Upper lobe of left lung (tissue), 6 donors: ENCODE results near the gene VPS11. TPM values are rescaled to one million over a fixed set of nuclear protein-coding genes. Genes with fewer than 3 reads are reported as not detected.
A peak's percentile ranks its signal among the peaks of the same experiment; 100 is the strongest.

ENCODE experiments used
- ATAC-seq, 2 donors: fragments of 200-7000 bp; cut with Tn5 transposase; one replicate each; pipeline ENCODE4 v1.9.1; 2022; ENCODE audit warnings: mild to moderate bottlenecking in 2 of 2, moderate library complexity in 2 of 2; ENCODE audit not compliant: low FRiP score in 2 of 2
- DNase-seq, 2 donors: peaks; one replicate each; pipeline ENCODE4 v3.0.0-alpha.2; 2019 to 2020
- H3K27ac ChIP-seq, 4 donors: fragments of 200-600 bp; sonication (generic); one replicate each; pipeline ENCODE4 v1.5.1; 2016 to 2019
- H3K27me3 ChIP-seq, 4 donors: fragments of 200-600 bp; sonication (generic); one replicate each; pipeline ENCODE4 v1.5.1; 2017 to 2019
- H3K36me3 ChIP-seq, 4 donors: fragments of 200-600 bp; sonication (generic); one replicate each; pipeline ENCODE4 v1.5.1; 2016 to 2019
- H3K4me1 ChIP-seq, 4 donors: fragments of 200-600 bp; sonication (generic); one replicate each; pipeline ENCODE4 v1.5.1; 2018 to 2019
- H3K4me3 ChIP-seq, 4 donors: fragments of 200-600 bp; sonication (generic); one replicate each; pipeline ENCODE4 v1.5.1; 2017 to 2019; ENCODE audit warnings: mild to moderate bottlenecking in 2 of 4, moderate library complexity in 1 of 4
- H3K9me3 ChIP-seq, 4 donors: fragments of 200-600 bp; sonication (generic); one replicate each; pipeline ENCODE4 v1.5.1; 2018 to 2019
- EP300 ChIP-seq, 4 donors: sonication (generic); formaldehyde crosslinking; IDR thresholded peaks; one replicate each; pipeline ENCODE4 v1.5.1; 2017; ENCODE audit warnings: antibody characterized with exemption in 4 of 4, control low read depth in 2 of 4
- POLR2A ChIP-seq, 4 donors: fragments of 450-650 bp; IDR thresholded peaks; one replicate each; pipeline ENCODE4 v1.5.1; 2016 to 2017; ENCODE audit warnings: antibody characterized with exemption in 4 of 4, mild to moderate bottlenecking in 2 of 4
- POLR2AphosphoS5 ChIP-seq, 2 donors: sonication (generic); formaldehyde crosslinking; IDR thresholded peaks; one replicate each; pipeline ENCODE4 v1.5.1; 2017; ENCODE audit warnings: antibody characterized with exemption in 2 of 2
- WGBS, 2 donors: methylation state at CpG; one replicate each; pipeline ENCODE4 v1.1.5; 2017 to 2018; 5-methylcytosine and 5-hydroxymethylcytosine counted together
- total RNA-seq, 6 donors: library from RNA; depleted of rRNA in 4 of 6; stranded (reverse); fragments of >200 nt in 4 of 6; gene quantifications; one replicate each; pipeline versions ENCODE4 v1.1.0 to v1.2.1, GENCODE V29; 2016 to 2021
- TF ChIP-seq, protein P1 (sequence below), 6 experiments: fragments of 450-650 bp in 4 of 6; fragments of 200-600 bp in 2 of 6; sonication (generic) in 2 of 6; IDR thresholded peaks; one replicate each; pipeline ENCODE4 v1.5.1; 2016 to 2019; ENCODE audit warnings: antibody characterized with exemption in 6 of 6
- donor health status: DM: no; HTN: no; CAD: no; lungs with moderate emphysema.
- donor health status: DM: no; HTN: yes; CAD: no; lungs with severe emphysema.

VPS11 gene
- 10 to 100 TPM; 24.9 to 88.0 (median 40.4) TPM for total RNA-seq

- peak within 1 kb of the TSS; percentile 74 to 93 (median 83) for H3K4me3 ChIP-seq
- H3K27ac ChIP-seq: peak within 1 kb of the TSS; percentile 81 to 92 (median 88)
- peaks cover 15 to 30% (median 23%) of the 10 kb centered on the region in 4 donors for H3K4me1 ChIP-seq
- peak; percentile 97 to 99 for ATAC-seq
- H3K27me3 ChIP-seq: no peaks in the 10 kb centered on the region
- peak in 2 of 4 donors; percentile 46 to 85 for TF ChIP-seq POLR2A (IDR thresholded peaks at IDR 0.05)
- TF ChIP-seq, protein P1, sequence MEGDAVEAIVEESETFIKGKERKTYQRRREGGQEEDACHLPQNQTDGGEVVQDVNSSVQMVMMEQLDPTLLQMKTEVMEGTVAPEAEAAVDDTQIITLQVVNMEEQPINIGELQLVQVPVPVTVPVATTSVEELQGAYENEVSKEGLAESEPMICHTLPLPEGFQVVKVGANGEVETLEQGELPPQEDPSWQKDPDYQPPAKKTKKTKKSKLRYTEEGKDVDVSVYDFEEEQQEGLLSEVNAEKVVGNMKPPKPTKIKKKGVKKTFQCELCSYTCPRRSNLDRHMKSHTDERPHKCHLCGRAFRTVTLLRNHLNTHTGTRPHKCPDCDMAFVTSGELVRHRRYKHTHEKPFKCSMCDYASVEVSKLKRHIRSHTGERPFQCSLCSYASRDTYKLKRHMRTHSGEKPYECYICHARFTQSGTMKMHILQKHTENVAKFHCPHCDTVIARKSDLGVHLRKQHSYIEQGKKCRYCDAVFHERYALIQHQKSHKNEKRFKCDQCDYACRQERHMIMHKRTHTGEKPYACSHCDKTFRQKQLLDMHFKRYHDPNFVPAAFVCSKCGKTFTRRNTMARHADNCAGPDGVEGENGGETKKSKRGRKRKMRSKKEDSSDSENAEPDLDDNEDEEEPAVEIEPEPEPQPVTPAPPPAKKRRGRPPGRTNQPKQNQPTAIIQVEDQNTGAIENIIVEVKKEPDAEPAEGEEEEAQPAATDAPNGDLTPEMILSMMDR (IDR thresholded peaks at IDR 0.05): no peak
- peak in 1 of 4 donors; percentile 44 for TF ChIP-seq EP300 (IDR thresholded peaks at IDR 0.05)
- TF ChIP-seq POLR2AphosphoS5 (IDR thresholded peaks at IDR 0.05): peak; percentile 78 to 91
- H3K36me3 ChIP-seq: peaks cover 21 to 28% (median 25%) of the 10 kb centered on the region in 4 donors
- 0% methylated on average over 25 to 47 of the region's 49 CpGs for WGBS, 2 donors
- DNase-seq: peak; percentile 98 to 99
- no peaks in the 10 kb centered on the region for H3K9me3 ChIP-seq
Observed at GRCh38 chr11:119067371-119068222, at the start of gene VPS11. VPS11 (plus strand) TSS chr11:119067818; CDS start chr11:119067824, 6 bp downstream.

DNA sequence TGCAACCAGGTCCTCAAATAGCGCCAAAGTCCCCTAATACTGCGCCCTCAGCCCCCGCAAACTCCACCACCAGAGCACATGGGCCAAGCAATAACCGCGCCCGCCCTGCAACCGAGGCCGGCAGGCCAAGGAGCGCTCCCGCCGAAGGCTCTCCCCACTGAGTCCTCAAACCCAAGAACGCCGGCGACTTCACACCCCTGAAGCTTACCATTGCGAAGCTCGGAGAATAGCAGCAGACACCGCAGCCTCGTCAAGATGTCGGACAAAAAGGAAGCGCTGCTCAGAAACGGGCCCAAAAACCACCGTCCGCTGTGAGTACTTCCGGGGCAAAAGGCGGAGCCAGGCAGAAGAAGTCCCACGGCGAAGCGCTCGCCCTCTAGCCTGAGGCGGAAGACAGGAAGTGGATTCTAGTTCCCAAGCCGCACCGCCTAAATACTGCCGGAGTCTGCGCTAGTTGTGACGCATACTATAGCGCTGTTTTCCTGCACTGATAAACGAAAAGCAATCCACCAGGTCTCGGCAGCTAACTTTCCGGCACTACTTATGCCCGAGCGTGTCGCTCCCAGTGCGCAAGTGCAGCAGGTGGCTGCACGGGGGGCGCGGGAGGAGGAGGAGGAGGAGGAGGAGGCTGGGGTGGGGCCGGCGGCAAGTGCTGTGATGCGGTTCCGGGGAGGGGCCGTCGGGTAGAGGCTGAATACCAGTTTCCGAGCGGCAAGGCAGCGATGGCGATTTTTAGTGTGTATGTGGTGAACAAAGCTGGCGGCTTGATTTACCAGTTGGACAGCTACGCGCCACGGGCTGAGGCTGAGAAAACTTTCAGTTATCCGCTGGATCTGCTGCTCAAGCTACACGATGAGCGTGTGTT lies 49.3 kb upstream of the VPS11 start, which contains the start of the genes RPS25 and TRAPPC4:
RPS25 (minus strand) TSS at position 270 of the 865 bp plus-strand sequence; CDS start at position 211, 59 bp downstream.
TRAPPC4 (plus strand) TSS at position 693 of the 865 bp plus-strand sequence; CDS start at position 723, 30 bp downstream.
- peaks cover 39 to 42% (median 40%) of the 10 kb centered on the region in 4 donors for H3K4me1 ChIP-seq
- DNase-seq: peak; percentile 95 to 97
- no peaks in the 10 kb centered on the region for H3K27me3 ChIP-seq
- ATAC-seq: peak; percentile 97 to 98
- WGBS, 2 donors: 0 to 1% methylated on average over 40 to 61 of the region's 63 CpGs
- peaks cover 21 to 61% (median 39%) of the 10 kb centered on the region in 4 donors for H3K36me3 ChIP-seq
- peak within 1 kb of the TSS; percentile 75 to 97 (median 82) for H3K4me3 ChIP-seq
- peak in 3 of 4 donors; percentile 55 to 80 (median 62) for TF ChIP-seq POLR2A (IDR thresholded peaks at IDR 0.05)
- peak; percentile 81 to 96 for TF ChIP-seq POLR2AphosphoS5 (IDR thresholded peaks at IDR 0.05)
- TF ChIP-seq, protein P1 (IDR thresholded peaks at IDR 0.05): no peak
- no peak for TF ChIP-seq EP300 (IDR thresholded peaks at IDR 0.05)
- H3K9me3 ChIP-seq: no peaks in the 10 kb centered on the region
- H3K27ac ChIP-seq: peak within 1 kb of the TSS; percentile 93 to 100 (median 95)

- peaks cover 39 to 47% (median 45%) of the 10 kb centered on the region in 4 donors for H3K4me1 ChIP-seq
- DNase-seq (no peak), ATAC-seq (no peak)
- TF ChIP-seq EP300 (IDR thresholded peaks at IDR 0.05): no peak
- no peak for TF ChIP-seq POLR2AphosphoS5 (IDR thresholded peaks at IDR 0.05)
- TF ChIP-seq, protein P1 (IDR thresholded peaks at IDR 0.05): no peak
- no peak for TF ChIP-seq POLR2A (IDR thresholded peaks at IDR 0.05)
- peaks cover 11 to 62% (median 31%) of the 10 kb centered on the region in 4 donors for H3K36me3 ChIP-seq
- H3K27ac ChIP-seq: peak overlapping the region in 3 of 4 donors; percentile 93 to 97 (median 93)
- peak overlapping the region in 2 of 4 donors; percentile 84 to 97 for H3K4me3 ChIP-seq
- no peaks in the 10 kb centered on the region for H3K27me3 ChIP-seq
- 35 to 58% methylated on average over 2 of the region's 2 CpGs for WGBS, 2 donors
- no peaks in the 10 kb centered on the region for H3K9me3 ChIP-seq
Observed at GRCh38 chr11:119019996-119020395, 47.6 kb upstream of the VPS11 start.

DNA sequence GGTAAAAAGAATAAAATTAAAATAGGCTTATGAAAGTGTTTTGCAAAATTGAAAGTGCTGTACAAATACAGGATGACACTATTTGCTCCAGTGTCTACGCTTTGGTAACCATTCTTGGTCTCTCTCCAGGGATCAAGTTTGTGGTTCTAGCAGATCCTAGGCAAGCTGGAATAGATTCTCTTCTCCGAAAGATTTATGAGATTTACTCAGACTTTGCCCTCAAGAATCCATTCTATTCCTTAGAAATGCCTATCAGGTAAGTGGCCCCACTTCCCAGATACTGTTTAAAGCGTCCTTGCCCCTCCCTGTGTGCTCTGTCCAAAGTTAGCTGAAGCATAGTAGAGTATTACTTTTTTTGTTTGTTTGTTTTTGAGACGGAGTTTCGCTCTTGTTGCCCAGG lies 46.0 kb upstream of the VPS11 start:
- Histone ChIP-seq H3K9me3 (no peaks in the 10 kb centered on the region), H3K4me3 (no peak overlapping the region), H3K36me3 (peaks cover 5 to 61% (median 27%) of the 10 kb centered on the region in 4 donors), H3K4me1 (peaks cover 34 to 53% (median 37%) of the 10 kb centered on the region in 4 donors), H3K27me3 (no peaks in the 10 kb centered on the region), H3K27ac (no peak overlapping the region)
- TF ChIP-seq, protein P1 (IDR thresholded peaks at IDR 0.05): no peak
- TF ChIP-seq POLR2AphosphoS5 (IDR thresholded peaks at IDR 0.05) (no peak), EP300 (IDR thresholded peaks at IDR 0.05) (no peak), POLR2A (IDR thresholded peaks at IDR 0.05) (no peak)
- WGBS, 2 donors: 87 to 90% methylated on average over 5 of the region's 5 CpGs
- ATAC-seq: no peak
- DNase-seq: no peak
